ENCODE results near the gene TPST1.

- TF ChIP-seq, protein P1, sequence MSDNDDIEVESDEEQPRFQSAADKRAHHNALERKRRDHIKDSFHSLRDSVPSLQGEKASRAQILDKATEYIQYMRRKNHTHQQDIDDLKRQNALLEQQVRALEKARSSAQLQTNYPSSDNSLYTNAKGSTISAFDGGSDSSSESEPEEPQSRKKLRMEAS (CRISPR knock-in tag; IDR thresholded peaks at IDR 0.05): no peak
- no peak for TF ChIP-seq ESRRA (CRISPR knock-in tag; IDR thresholded peaks at IDR 0.05; ENCODE audit: borderline replicate concordance)
- no peak for TF ChIP-seq FOXK1 (CRISPR knock-in tag; IDR thresholded peaks at IDR 0.05)
- no peak for TF ChIP-seq FOXP4 (CRISPR knock-in tag; IDR thresholded peaks at IDR 0.05)
- TF ChIP-seq CTCF (IDR thresholded peaks at IDR 0.05): no peak
- TF ChIP-seq, protein P2, sequence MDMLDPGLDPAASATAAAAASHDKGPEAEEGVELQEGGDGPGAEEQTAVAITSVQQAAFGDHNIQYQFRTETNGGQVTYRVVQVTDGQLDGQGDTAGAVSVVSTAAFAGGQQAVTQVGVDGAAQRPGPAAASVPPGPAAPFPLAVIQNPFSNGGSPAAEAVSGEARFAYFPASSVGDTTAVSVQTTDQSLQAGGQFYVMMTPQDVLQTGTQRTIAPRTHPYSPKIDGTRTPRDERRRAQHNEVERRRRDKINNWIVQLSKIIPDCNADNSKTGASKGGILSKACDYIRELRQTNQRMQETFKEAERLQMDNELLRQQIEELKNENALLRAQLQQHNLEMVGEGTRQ (CRISPR knock-in tag; IDR thresholded peaks at IDR 0.05): no peak
- TF ChIP-seq, protein P3, sequence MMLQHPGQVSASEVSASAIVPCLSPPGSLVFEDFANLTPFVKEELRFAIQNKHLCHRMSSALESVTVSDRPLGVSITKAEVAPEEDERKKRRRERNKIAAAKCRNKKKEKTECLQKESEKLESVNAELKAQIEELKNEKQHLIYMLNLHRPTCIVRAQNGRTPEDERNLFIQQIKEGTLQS (CRISPR knock-in tag; conservative IDR thresholded peaks at IDR 0.05): no peak
- TF ChIP-seq AR (CRISPR knock-in tag; IDR thresholded peaks at IDR 0.05): no peak
- no peak for TF ChIP-seq ZNF396 (CRISPR knock-in tag; IDR thresholded peaks at IDR 0.05; ENCODE audit: borderline replicate concordance)
- TF ChIP-seq JUN (CRISPR knock-in tag; IDR thresholded peaks at IDR 0.05): no peak
- no peak for TF ChIP-seq CREB1 (CRISPR knock-in tag; IDR thresholded peaks at IDR 0.05)
These were observed 130.2 kb downstream of the TPST1 start for GRCh38 chr7:66335318-66335717.
